Measurements from ENCODE around the gene GJD3. TPM values are rescaled to one million over a fixed set of nuclear protein-coding genes. Genes with fewer than 3 reads are reported as not detected.

GJD3 gene
- total RNA-seq, 1 experiment from 2014 or later = 0.33 TPM

- intact Hi-C loops (cut with micrococcal nuclease; ENCODE audit: unreplicated experiment) (no loop called here), in situ Hi-C loops (cut with HindIII; ENCODE audit: low pct_unique_long_range_greater_than_20kb, low sequenced_read_pairs) (no loop called here)
- ChIA-PET CTCF (interaction anchor here (0.8 to 1.4 kb wide), 3 partner anchors 115 to 172 kb away, joined by 3 to 5 read pairs (median 4); no protein-coding TSS in a partner anchor), POLR2A (no interaction called here)
- ATAC-seq (no peak), DNase-seq (ENCODE audit: low read depth, low spot score) (no peak)
- Histone ChIP-seq H3K9me3 (ENCODE audit: control insufficient read depth, insufficient read depth, low read depth, low read length) (no peaks in the 10 kb centered on the region), H3K27me3 (ENCODE audit: control insufficient read depth, insufficient read depth, low read length) (no peaks in the 10 kb centered on the region), H3K36me3 (ENCODE audit: control insufficient read depth, insufficient read depth, low read length) (no peaks in the 10 kb centered on the region), H3K4me1 (ENCODE audit: control insufficient read depth, insufficient read depth, low read length) (peaks cover 10% of the 10 kb centered on the region; the same call in 1 of the 2 replicates), H3K4me3 (ENCODE audit: low read depth in 2 of 2, low read length in 2 of 2) (no peak overlapping the region), H3K27ac (ENCODE audit: low read length) (no peak overlapping the region)
- BruUV-seq (replicated peaks) = no TSS peak
- TF ChIP-seq REST (IDR thresholded peaks at IDR 0.05; ENCODE audit: insufficient read depth in 1 of 2, low read depth in 2 of 2, low read length in 1 of 2) (no peak), SIN3A (IDR thresholded peaks at IDR 0.05; ENCODE audit: borderline replicate concordance, insufficient read depth, low read depth, low read length) (no peak), TCF7L2 (IDR thresholded peaks at IDR 0.05; ENCODE audit: low read depth, low read length) (no peak), POLR2AphosphoS5 (IDR thresholded peaks at IDR 0.05; ENCODE audit: low read depth, low read length) (no peak)
- TF ChIP-seq, protein P1, sequence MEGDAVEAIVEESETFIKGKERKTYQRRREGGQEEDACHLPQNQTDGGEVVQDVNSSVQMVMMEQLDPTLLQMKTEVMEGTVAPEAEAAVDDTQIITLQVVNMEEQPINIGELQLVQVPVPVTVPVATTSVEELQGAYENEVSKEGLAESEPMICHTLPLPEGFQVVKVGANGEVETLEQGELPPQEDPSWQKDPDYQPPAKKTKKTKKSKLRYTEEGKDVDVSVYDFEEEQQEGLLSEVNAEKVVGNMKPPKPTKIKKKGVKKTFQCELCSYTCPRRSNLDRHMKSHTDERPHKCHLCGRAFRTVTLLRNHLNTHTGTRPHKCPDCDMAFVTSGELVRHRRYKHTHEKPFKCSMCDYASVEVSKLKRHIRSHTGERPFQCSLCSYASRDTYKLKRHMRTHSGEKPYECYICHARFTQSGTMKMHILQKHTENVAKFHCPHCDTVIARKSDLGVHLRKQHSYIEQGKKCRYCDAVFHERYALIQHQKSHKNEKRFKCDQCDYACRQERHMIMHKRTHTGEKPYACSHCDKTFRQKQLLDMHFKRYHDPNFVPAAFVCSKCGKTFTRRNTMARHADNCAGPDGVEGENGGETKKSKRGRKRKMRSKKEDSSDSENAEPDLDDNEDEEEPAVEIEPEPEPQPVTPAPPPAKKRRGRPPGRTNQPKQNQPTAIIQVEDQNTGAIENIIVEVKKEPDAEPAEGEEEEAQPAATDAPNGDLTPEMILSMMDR (IDR thresholded peaks at IDR 0.05) = no peak
Observed at GRCh38 chr17:40361063-40361924, 3.2 kb downstream of the GJD3 start.

- Histone ChIP-seq H3K27ac (ENCODE audit: low read length) (no peak overlapping the region), H3K36me3 (ENCODE audit: control insufficient read depth, insufficient read depth, low read length) (no peaks in the 10 kb centered on the region), H3K9me3 (ENCODE audit: control insufficient read depth, insufficient read depth, low read depth, low read length) (no peaks in the 10 kb centered on the region), H3K4me1 (ENCODE audit: control insufficient read depth, insufficient read depth, low read length) (peaks cover 15% of the 10 kb centered on the region; the same call in 1 of the 2 replicates), H3K4me3 (ENCODE audit: low read depth in 2 of 2, low read length in 2 of 2) (no peak overlapping the region), H3K27me3 (ENCODE audit: control insufficient read depth, insufficient read depth, low read length) (no peaks in the 10 kb centered on the region)
- BruUV-seq (replicated peaks) = no TSS peak
- in situ Hi-C loops (cut with HindIII; ENCODE audit: low pct_unique_long_range_greater_than_20kb, low sequenced_read_pairs) = no loop called here
- ChIA-PET CTCF (no interaction called here), POLR2A (no interaction called here)
- no peak for TF ChIP-seq SIN3A (IDR thresholded peaks at IDR 0.05; ENCODE audit: borderline replicate concordance, insufficient read depth, low read depth, low read length)
- TF ChIP-seq REST (IDR thresholded peaks at IDR 0.05; ENCODE audit: insufficient read depth in 1 of 2, low read depth in 2 of 2, low read length in 1 of 2) = no peak
- TF ChIP-seq, protein P1 (IDR thresholded peaks at IDR 0.05) = no peak
- no peak for TF ChIP-seq TCF7L2 (IDR thresholded peaks at IDR 0.05; ENCODE audit: low read depth, low read length)
- TF ChIP-seq POLR2AphosphoS5 (IDR thresholded peaks at IDR 0.05; ENCODE audit: low read depth, low read length) = no peak
- intact Hi-C loops (cut with micrococcal nuclease; ENCODE audit: unreplicated experiment) = no loop called here
- DNase-seq (ENCODE audit: low read depth, low spot score) = no peak
- ATAC-seq = no peak
Observed at GRCh38 chr17:40360091-40360490, 4.4 kb downstream of the GJD3 start.
